Cortex of kidney (tissue), 1 donor: ENCODE results near the gene SCN4B.

Experiments
- DNase-seq: peaks from one replicate; lab custom pipeline; 2025; lab: John Stamatoyannopoulos, UW

Gene SCN4B

DNA sequence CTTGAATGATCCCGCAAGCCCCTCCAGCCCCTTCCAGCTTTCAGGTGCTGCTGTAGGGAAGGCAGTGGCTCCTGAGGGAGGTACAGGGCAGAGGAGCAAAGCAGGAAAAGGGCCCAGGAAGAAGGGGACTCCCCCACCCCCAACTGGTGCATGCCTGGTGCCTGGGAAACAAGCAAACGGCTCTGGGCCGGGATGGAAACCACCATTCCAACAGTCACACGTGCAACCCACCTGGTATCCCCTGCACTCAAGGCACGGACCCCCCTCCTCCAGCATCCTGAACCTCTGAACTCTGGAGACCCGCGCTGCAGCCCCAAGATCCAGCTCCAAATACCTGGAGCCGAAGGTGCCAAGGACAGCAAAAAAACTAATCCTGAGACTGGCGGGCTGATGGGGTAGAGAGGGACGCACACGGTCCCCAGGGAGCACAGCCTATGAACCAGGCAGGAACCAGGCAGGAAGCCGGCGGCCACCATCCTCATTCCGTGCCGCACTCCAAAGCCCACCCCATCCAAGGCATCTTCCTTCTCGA lies 537 bp downstream of the SCN4B start:
- no peak for DNase-seq

DNA sequence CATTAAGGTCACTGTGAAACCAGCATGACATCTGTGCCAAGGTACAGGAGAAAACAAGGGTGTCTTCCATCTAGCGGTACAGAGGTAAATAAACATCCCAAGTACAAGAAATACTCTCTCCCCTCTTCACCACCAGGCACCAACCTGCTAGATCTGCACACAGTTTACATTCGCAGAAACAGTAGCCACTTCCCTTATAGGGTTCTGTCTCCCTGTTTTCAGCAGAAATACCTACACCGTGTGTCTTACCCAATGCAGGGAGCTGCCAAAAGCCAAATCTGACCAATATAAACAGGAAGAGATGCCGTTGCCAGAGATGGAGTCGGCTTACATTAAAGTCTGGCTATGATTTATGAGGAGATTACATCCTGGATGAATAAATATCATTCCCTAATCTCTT lies 1.2 kb downstream of the SCN4B start:
- no peak for DNase-seq

GRCh38 chr11:118149493-118149892 lies 3.1 kb downstream of the SCN4B start:
- no peak for DNase-seq

- no peak for DNase-seq
These were observed 3.8 kb downstream of the SCN4B start for GRCh38 chr11:118148856-118149255.

DNA sequence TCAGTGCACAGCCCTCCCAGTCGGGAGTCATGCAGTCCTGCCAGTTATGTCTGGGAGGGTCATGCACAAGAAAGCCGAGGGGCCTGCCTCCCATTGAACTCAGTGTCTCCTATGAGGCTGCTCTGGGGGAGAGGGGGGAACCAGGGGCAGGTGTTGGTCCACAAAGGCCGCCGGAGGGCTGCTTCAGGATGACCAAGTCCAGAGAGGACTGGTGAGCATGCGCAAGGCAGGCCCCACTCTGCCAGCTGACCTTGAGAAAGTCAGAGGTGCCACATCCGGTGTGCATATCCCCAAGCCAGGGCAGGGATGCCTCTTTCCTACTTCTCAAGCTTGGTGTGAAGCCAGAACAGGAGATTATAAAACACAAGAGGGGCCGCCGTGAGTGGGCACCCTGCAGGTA lies 4.4 kb downstream of the SCN4B start:
- DNase-seq, result no peak

GRCh38 chr11:118147502-118147901 lies 5.1 kb downstream of the SCN4B start:
- DNase-seq, result no peak

GRCh38 chr11:118146554-118146953 lies 6.1 kb downstream of the SCN4B start:
- no peak for DNase-seq

DNA sequence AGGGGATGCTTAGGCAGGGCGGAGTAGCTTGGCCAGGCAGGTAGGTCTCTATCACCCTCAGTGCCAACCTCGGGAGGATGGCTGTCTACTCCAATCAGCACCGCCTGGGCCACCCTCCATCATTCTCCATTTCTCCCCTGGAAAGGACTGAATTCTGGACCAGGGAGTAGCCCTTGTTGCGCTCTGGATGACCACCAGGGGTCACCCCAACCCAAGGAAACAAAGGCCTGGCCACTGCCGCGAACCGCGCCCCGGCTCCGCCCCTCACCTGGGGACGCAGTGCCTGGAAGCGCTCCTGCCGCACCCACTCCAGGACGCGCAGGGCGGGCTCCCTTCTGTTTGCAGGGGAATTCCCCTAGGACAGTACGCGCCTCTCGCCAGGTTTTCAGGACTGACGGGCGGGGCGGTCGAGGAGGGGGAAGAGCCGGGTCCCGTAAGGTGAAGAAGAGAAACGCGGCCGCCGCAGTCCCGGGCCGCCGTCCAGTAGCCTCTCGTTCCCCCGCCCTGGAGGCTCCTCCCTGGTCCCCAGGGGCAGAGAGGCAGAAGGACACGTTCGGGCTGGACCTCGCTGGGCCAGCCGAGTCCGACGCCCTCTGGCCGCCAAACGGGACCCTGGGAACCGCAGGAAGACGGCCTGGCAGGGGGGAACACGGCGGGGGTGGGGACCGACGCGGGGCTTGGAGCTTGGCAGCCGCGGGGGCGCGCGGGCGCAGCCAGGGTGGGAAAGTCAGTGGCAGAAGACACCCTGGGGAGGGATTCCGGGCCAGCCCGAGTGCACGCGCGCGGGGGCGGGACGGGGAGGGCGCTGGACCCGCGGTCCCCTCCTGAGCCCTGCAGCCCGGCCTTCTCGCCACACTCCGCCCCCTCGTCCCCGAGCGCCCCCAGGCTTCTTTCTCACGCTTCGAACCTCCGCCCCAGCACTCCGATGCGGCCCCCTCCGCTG lies 7.1 kb downstream of the SCN4B start:
- DNase-seq, result no peak

DNA sequence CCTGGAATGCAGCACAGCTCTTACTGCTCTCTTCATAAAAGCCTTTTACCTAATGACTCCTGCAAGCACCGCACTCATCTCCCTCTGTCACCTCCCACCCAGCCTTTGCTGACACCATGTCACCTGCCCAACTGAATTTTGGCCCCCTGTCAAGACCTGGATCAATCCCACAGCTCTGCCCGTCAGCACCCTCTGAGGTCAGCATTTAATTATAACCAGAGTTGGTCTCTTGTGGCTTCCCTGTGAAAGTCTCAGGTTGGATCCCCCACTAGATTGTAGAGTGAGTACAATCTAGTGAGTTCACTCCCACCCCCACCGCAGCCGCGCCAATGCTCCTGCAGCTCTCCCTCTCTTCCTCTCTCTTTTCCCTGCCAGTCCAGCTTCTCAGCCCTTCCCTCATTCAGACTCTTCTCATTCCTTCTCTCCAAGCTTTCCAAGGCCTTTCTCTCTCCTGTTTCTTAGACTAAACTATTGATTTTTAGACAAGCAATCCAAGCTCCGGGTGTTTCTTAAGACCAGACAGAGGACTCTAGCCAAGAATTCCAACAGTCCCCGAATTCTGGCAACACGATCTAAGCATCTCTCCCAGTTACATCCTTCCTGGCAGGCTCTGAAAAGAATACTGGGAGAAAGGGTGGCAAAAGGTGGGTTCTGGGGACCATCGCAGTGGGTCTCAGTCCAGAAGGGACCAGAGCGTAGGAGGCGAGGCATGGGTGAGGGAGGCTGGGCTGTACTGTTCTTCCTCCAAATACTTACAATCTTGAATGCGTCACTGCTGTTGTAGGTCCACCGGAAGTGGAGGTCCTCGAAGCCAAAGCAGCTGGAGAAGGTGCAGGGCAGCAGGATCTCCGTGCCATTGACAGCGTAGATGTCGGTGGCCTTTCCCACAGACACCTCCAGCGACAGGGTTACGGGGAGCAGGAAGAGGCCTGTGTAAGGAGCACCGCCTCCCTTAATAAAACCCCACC lies 8.0 kb downstream of the SCN4B start:
- DNase-seq, result no peak

GRCh38 chr11:118143661-118144185 lies 8.9 kb downstream of the SCN4B start:
- no peak for DNase-seq

DNA sequence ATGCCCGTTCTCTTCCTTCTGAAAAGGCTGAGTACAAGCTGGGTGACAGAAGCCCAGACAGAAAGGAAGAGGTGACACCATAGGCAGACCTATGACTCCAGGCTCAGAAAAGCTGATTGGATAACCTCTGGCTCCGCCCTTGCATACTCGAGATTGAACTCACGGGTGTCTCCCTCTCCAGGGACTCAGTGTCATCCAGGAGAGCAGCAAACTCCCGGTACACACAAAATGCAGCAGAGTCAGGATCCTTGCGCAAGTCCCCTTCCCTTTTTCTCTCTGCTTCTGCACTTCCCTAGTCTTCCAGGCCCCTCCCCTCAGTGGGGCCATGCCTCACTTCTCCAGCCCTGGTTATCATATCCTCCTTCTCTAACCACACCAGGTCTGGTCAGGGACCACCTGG lies 9.8 kb downstream of the SCN4B start:
- no peak for DNase-seq

GRCh38 chr11:118142081-118142480 lies 10.5 kb downstream of the SCN4B start:
- DNase-seq, result no peak

DNA sequence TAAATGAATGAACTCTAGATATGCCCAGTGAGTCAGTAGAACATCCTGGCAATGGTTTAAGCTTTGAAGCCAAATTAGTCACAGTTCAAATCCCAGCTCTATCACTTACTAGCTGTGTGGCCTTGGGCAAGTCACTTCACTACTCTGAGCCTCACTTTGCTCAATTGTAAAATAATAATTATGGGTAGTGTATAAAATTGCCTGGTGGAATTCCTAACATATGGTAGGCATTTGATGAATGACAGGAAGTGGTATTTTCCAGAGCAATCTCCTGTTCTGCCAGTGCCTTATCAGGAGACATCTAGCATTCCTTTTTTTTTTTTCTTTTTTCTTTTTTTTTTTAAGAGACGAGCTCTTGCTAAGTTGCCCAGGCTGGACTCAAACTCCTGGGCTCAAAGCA lies 13.0 kb downstream of the SCN4B start:
- DNase-seq, result no peak

- DNase-seq, result no peak
These were observed 13.7 kb downstream of the SCN4B start for GRCh38 chr11:118138839-118139420.

DNA sequence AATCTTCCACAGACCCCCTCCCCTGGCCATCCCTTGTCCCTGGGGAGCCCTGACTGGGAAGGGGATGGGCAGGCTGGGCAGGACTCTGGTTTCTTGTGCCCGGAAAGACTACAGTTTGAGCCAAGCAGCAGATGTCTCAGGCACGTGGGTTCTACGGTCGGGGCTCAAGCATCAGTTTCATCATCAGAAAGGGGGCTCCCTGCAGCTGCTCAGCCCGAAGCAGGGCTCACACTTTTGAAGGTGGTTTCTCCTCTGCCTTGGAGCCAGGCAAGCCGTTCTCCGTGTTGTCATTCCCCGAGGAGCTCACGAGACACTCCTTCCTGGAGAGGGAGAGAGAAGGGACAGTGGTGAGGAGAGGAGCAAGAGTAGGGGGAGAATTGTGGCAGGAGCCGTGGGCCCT lies 15.8 kb downstream of the SCN4B start:
- DNase-seq, result no peak

DNA sequence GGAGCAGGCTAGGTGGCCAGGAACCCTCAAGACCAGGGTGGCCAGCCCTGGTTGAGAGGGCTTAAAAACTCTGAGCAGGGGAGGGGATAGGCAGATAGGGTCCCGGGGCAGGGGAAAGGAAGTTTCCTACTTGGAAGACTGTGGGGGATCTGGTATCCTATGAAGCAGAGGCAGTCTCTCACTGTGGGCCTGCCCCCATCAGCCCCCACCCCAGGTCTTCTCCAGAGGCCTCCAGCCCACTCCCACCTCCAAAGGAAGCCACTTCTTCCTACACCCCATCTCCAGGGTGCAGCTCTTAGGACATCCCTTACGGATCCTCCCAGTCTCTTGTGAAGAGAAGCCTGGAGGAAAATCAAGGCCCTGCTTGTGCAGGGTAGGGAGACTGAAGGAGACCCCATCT lies 16.3 kb downstream of the SCN4B start:
- DNase-seq, result no peak

GRCh38 chr11:118135796-118136165 lies 16.8 kb downstream of the SCN4B start:
- DNase-seq, result no peak

GRCh38 chr11:118135051-118135795 lies 17.4 kb downstream of the SCN4B start:
- DNase-seq, result no peak

DNA sequence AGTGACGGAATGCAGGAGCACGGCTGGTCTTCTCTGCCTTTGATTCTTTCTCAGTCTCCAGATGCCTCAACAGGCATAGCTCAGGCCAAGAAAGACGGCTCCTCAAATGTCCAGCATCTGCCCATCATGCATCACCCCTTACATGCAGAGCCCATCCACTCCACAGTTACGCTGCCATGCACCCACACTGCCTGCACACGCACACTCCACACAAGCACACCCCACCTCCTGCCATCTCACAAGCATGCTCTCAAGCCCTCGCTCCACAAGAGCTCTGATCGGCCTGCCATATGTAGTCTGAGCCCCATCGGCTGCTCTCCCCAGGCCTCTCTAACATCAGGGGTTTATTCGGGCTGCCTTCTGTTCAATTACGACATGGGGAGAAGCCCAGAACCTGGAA lies 18.8 kb downstream of the SCN4B start:
- DNase-seq, result no peak

DNA sequence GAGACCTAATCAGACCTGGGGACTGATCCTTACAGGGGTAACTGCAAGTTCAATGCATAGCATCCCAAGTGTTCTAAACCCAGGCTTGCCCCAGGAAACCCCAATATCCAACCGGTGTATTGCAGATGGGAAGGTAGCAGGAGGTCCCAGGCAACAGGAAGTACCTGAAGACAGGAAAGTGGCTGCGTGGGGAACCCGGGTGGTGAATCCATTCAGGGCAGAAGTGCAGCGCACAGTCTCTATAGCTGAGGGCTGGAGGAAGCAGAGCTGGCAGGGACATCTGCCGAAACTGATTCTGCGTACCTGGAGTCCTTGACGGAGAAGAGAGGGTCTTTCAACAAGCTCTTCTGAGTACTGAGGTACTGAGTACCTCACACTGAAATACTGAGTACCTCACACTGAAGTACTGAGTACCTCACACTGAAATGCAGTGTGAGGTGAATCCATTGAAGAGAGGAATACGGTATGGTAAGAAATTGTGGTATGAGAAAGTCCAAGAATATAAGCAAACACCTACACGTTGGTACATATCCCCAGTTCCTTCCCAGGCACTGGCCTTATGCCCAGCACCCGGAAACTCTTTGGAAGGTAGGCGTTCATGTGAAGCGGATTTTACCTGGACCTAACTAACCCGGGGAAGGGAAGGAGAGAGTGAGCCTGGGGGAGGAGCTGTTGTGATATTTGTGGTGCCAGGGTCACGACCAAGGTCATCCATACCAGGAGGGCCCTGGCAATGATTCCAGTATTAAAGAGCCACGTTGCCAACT lies 20.1 kb downstream of the SCN4B start:
- no peak for DNase-seq
